GM12872 (cell line): ENCODE data around the gene GLRX.

Source experiments
- TF ChIP-seq, protein P1 (sequence below): IDR thresholded peaks from 3 replicates; pipeline ENCODE4 v1.5.1; 2011; ENCODE audit warnings: low read depth, mild to moderate bottlenecking, low read length, moderate library complexity; ENCODE audit not compliant: insufficient read depth

GLRX gene

GRCh38 chr5:95797301-95797700 lies 25.2 kb downstream of the GLRX start:
- TF ChIP-seq, protein P1, sequence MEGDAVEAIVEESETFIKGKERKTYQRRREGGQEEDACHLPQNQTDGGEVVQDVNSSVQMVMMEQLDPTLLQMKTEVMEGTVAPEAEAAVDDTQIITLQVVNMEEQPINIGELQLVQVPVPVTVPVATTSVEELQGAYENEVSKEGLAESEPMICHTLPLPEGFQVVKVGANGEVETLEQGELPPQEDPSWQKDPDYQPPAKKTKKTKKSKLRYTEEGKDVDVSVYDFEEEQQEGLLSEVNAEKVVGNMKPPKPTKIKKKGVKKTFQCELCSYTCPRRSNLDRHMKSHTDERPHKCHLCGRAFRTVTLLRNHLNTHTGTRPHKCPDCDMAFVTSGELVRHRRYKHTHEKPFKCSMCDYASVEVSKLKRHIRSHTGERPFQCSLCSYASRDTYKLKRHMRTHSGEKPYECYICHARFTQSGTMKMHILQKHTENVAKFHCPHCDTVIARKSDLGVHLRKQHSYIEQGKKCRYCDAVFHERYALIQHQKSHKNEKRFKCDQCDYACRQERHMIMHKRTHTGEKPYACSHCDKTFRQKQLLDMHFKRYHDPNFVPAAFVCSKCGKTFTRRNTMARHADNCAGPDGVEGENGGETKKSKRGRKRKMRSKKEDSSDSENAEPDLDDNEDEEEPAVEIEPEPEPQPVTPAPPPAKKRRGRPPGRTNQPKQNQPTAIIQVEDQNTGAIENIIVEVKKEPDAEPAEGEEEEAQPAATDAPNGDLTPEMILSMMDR = no peak

DNA sequence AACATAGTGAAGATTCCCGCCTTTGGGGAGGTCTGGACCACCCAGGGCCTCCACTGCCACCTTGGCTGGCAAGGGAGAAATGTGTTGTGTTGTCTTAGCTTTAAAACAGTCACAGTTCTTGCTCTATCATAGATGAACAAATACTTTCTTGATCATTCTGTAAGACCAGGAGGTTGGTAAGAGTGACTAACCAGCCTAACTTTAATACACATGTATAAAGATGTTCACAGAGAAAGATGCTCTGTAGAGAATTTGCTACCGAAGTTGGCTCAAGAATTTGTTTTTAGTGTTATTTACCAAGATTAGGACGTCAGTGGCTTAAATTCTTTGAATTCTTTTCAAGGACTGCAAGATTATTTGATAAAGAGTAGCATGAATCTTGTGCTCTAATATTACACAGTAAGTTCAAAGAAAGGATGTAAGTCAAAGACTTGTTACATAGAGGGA lies 28.4 kb downstream of the GLRX start:
- TF ChIP-seq, protein P1 = no peak

DNA sequence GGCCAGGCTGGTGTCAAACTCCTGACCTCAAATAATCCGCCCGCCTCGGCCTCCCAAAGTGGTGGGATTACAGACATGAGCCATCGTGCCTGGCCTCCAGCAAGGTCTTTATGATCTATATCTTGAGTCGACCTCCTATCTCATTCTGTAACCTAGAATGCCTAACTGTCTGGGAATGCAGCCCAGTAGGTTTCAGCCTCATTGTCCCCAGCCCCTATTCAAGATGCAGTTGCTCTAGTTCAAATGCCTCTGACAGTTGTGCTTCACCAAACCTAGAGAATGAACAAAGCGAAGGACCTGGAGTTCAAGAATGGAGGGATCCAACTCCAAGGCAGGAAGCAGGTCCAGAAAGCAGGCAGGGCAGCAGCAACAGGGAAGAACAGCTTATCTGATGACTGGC lies 30.8 kb downstream of the GLRX start:
- TF ChIP-seq, protein P1 = no peak

GRCh38 chr5:95788493-95788892 lies 34.0 kb downstream of the GLRX start:
- TF ChIP-seq, protein P1 = no peak

- TF ChIP-seq, protein P1 = no peak
Observed at GRCh38 chr5:95786821-95787418, 35.6 kb downstream of the GLRX start.

DNA sequence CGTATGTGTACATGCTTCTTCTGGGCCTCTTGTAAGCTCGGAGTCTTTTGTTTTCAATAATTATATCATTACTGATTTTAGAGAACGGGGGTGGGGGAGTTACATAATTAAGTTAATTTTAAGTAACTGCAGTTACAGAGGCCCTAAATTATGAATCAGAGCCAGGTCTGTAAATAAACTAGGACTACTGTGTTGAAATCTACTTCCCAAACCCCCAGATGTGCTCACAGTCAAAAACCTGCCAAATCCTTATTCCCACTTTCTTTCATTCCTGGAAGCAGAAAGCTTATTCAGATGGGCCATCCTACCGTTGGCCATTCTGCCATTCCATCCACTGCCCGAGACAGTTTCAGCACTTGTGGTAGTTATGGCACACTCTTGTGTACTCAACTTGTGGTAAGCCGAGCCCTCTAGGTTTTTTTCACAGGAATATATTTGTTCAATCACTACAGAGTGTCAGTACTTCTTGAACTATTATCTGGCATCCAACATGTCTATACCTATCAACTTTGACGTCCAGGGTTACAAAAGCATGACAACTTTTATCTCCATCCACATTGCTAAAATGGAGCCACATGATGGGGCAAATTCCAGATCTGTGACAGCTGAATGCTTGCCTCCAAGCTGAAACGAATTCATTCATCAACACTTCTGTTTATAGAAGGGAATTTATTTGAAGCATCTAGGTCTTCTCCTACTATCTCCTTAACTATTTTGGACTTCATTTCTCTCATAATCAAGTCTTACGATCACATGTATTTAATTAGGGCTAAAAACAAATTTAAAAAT lies 37.8 kb downstream of the GLRX start:
- TF ChIP-seq, protein P1 = no peak

GRCh38 chr5:95783661-95784060 lies 38.9 kb downstream of the GLRX start:
- TF ChIP-seq, protein P1 = no peak
